Measurements from ENCODE around the gene PRPSAP2. TPM values are rescaled to one million over a fixed set of nuclear protein-coding genes. Genes with fewer than 3 reads are reported as not detected.

The PRPSAP2 gene
- total and polyA plus RNA-seq, 4 donors: 18.2 to 56.1 (median 23.3) TPM

- Histone ChIP-seq H3K4me3 (no peak overlapping the region), H3K4me1 (ENCODE audit: control insufficient read depth in 5 of 5, insufficient read depth in 5 of 5, low read length in 5 of 5) (peaks cover 0 to 8% (median 0%) of the 10 kb centered on the region in 5 donors), H3K9ac (ENCODE audit: insufficient read depth in 1 of 2, low read length in 2 of 2) (no peak overlapping the region), H3K27me3 (ENCODE audit: control insufficient read depth in 3 of 3, insufficient read depth in 3 of 3, low read length in 2 of 3) (no peaks in the 10 kb centered on the region), H3K27ac (ENCODE audit: low read depth in 1 of 2, low read length in 1 of 2) (no peak overlapping the region), H3K36me3 (ENCODE audit: control insufficient read depth in 4 of 4, insufficient read depth in 4 of 4, low read length in 4 of 4) (peaks cover 0 to 30% (median 0%) of the 10 kb centered on the region in 4 donors), H3K9me3 (ENCODE audit: control insufficient read depth in 4 of 4, insufficient read depth in 3 of 4, low read length in 3 of 4) (no peaks in the 10 kb centered on the region)
- DNase-seq (no peak), ATAC-seq (ENCODE audit: insufficient read depth, low FRiP score) (no peak)
- WGBS, 2 donors: 94 to 97% methylated on average over 13 of the region's 13 CpGs
- TF ChIP-seq CTCF (IDR thresholded peaks at IDR 0.05; ENCODE audit: control extremely low read depth, extremely low read depth): no peak
Measured at GRCh38 chr17:18978050-18978449, 120.1 kb downstream of the PRPSAP2 start.

DNA sequence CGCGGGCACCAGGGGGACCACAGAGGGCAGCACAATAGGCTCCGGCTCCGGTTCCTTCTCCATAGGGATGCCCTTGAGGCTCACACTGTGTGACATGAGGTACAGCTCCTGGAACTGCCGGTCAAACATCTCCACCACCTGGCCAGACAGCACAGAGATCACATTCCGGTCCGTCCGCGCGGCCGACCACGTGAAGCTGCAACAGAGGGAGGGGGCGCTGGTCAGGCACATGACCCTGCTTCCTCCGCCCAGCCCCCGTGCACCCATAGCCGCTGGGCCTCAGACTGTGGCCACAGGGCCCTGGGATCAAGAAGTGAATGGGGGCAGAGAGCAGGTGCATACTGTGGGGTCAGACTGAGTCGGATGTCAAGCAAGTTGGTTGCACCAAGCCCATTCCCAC lies 120.7 kb downstream of the PRPSAP2 start:
- ATAC-seq (ENCODE audit: insufficient read depth, low FRiP score): no peak
- 93 to 96% methylated on average over 17 of the region's 17 CpGs for WGBS, 2 donors

More for the DNA sequence above, 120.7 kb downstream of the PRPSAP2 start:
- Histone ChIP-seq H3K27me3 (ENCODE audit: control insufficient read depth in 3 of 3, insufficient read depth in 3 of 3, low read length in 2 of 3) (no peaks in the 10 kb centered on the region), H3K9ac (ENCODE audit: insufficient read depth in 1 of 2, low read length in 2 of 2) (no peak overlapping the region), H3K4me1 (ENCODE audit: control insufficient read depth in 5 of 5, insufficient read depth in 5 of 5, low read length in 5 of 5) (peaks cover 0 to 8% (median 0%) of the 10 kb centered on the region in 5 donors), H3K4me3 (no peak overlapping the region), H3K9me3 (ENCODE audit: control insufficient read depth in 4 of 4, insufficient read depth in 3 of 4, low read length in 3 of 4) (no peaks in the 10 kb centered on the region), H3K36me3 (ENCODE audit: control insufficient read depth in 4 of 4, insufficient read depth in 4 of 4, low read length in 4 of 4) (peaks cover 0 to 30% (median 0%) of the 10 kb centered on the region in 4 donors), H3K27ac (ENCODE audit: low read depth in 1 of 2, low read length in 1 of 2) (no peak overlapping the region)
- no peak for DNase-seq
- TF ChIP-seq CTCF (IDR thresholded peaks at IDR 0.05; ENCODE audit: control extremely low read depth, extremely low read depth): no peak

Small RNA genes lying within 50 kb of the gene (small RNA-seq; reads per million reads assigned to genes)
- gene RF00324 (ENCODE audit: low replicate concordance): not detected

Other genes starting within 250 kb of the PRPSAP2 start
- gene TBC1D28, start 213.7 kb upstream of the PRPSAP2 start, total RNA-seq: not detected
- gene TBC1D28, start 213.7 kb upstream of the PRPSAP2 start, polyA plus RNA-seq: not detected
- 1 to 10 TPM; 2.9 to 6.5 TPM for gene FOXO3B, start 175.8 kb upstream of the PRPSAP2 start, total RNA-seq
- 1 to 10 TPM in 1 of 2 donors, under 1 TPM in 1; 0.47 to 1.2 TPM for gene FOXO3B, start 175.8 kb upstream of the PRPSAP2 start, polyA plus RNA-seq
- under 1 TPM; 0.58 to 0.74 TPM for gene FBXW10, start 114.1 kb upstream of the PRPSAP2 start, total RNA-seq
- gene FBXW10, start 114.1 kb upstream of the PRPSAP2 start, polyA plus RNA-seq: under 1 TPM; 0.20 to 0.35 TPM
- gene TVP23B, start 76.9 kb upstream of the PRPSAP2 start, total RNA-seq: 10 to 100 TPM; 32.0 to 33.8 TPM
- gene TVP23B, start 76.9 kb upstream of the PRPSAP2 start, polyA plus RNA-seq: 10 to 100 TPM; 28.6 to 42.1 TPM
- under 1 TPM; 0.09 to 0.31 TPM for gene SLC5A10, start 94.0 kb downstream of the PRPSAP2 start, total RNA-seq
- gene SLC5A10, start 94.0 kb downstream of the PRPSAP2 start, polyA plus RNA-seq: under 1 TPM; 0.21 to 0.22 TPM
- 10 to 100 TPM in 1 of 2 donors, 1 to 10 TPM in 1; 2.2 to 11.9 TPM for gene FAM83G, start 146.6 kb downstream of the PRPSAP2 start, total RNA-seq
- gene FAM83G, start 146.6 kb downstream of the PRPSAP2 start, polyA plus RNA-seq: 1 to 10 TPM; 7.0 to 8.1 TPM
- gene GRAP, start 188.8 kb downstream of the PRPSAP2 start, total RNA-seq: 10 to 100 TPM in 1 of 2 donors, 1 to 10 TPM in 1; 6.7 to 11.1 TPM
- 10 to 100 TPM in 1 of 2 donors, 1 to 10 TPM in 1; 8.6 to 14.3 TPM for gene GRAP, start 188.8 kb downstream of the PRPSAP2 start, polyA plus RNA-seq